SK-N-SH (cell line): ENCODE data around the gene ADK. TPM values are rescaled to one million over a fixed set of nuclear protein-coding genes. Genes with fewer than 3 reads are reported as not detected.

Experiments
- CTCF ChIA-PET: fragments of 300-600, 350-600 bp; formaldehyde crosslinking; extraction: SDS; loops from one replicate; lab custom pipeline; 2021; lab: Yijun Ruan, JAX
- POLR2A ChIA-PET: fragments of 350-600 bp; sonication (Branson Sonifier 250); formaldehyde crosslinking; extraction: SDS; loops from one replicate; lab custom pipeline; 2020; ENCODE audit warnings: antibody characterized with exemption, inconsistent platforms; lab: Yijun Ruan, JAX
- DNase-seq: peaks from one replicate; pipeline ENCODE4 v3.0.0; 2012
- H2AFZ ChIP-seq: fragments of 200-600 bp; sonication (generic); 2 replicates; pipeline ENCODE4 v1.8.1; 2016; ENCODE audit warnings: antibody characterized with exemption, mild to moderate bottlenecking, low read depth
- H3F3A ChIP-seq: fragments of 200-600 bp; sonication (generic); replicated peaks from 2 replicates; pipeline ENCODE3; 2016; ENCODE audit warnings: antibody characterized with exemption, mild to moderate bottlenecking; ENCODE audit not compliant: insufficient read depth
- H3K27ac ChIP-seq, 2 experiments: fragments of 200-500 bp in 1 of 2; fragments of 200-600 bp in 1 of 2; sonication (Bioruptor generic) in 1 of 2; sonication (generic), shearing (Covaris generic) in 1 of 2; 2 replicates each; pipeline versions ENCODE4 v1.5.1 to v1.6.1; 2014 to 2016; ENCODE audit warnings: low read depth in 2 of 2, inconsistent platforms in 1 of 2, low read length in 1 of 2, mild to moderate bottlenecking in 1 of 2, mixed read lengths in 1 of 2
- H3K27me3 ChIP-seq: fragments of 200-600 bp; sonication (generic), shearing (Covaris generic); 2 replicates; pipeline ENCODE4 v1.6.1; 2016; ENCODE audit warnings: mixed run types; ENCODE audit not compliant: insufficient read depth
- H3K36me3 ChIP-seq, 2 experiments: fragments of 200-500 bp in 1 of 2; fragments of 200-600 bp in 1 of 2; sonication (Bioruptor generic) in 1 of 2; sonication (generic) in 1 of 2; replicated peaks in 1 of 2; 2 replicates each; pipeline versions ENCODE3 to v1.5.1; 2014 to 2016; ENCODE audit warnings: low read length in 1 of 2, mild to moderate bottlenecking in 1 of 2; ENCODE audit not compliant: insufficient read depth in 2 of 2, control insufficient read depth in 1 of 2
- H3K4me1 ChIP-seq, 2 experiments: fragments of 200-500 bp in 1 of 2; fragments of 200-600 bp in 1 of 2; sonication (Bioruptor generic) in 1 of 2; sonication (generic), shearing (Covaris generic) in 1 of 2; 2 replicates each; pipeline versions ENCODE4 v1.5.1 to v1.6.1; 2014 to 2016; ENCODE audit warnings: low read depth in 1 of 2, low read length in 1 of 2, mixed run types in 1 of 2; ENCODE audit not compliant: insufficient read depth in 2 of 2, control insufficient read depth in 1 of 2
- H3K4me2 ChIP-seq: fragments of 200-600 bp; sonication (generic), shearing (Covaris generic); 2 replicates; pipeline ENCODE4 v1.6.1; 2017; ENCODE audit warnings: mixed run types
- H3K4me3 ChIP-seq, 2 experiments: fragments of 200-500 bp in 1 of 2; fragments of 200-600 bp in 1 of 2; sonication (Bioruptor generic) in 1 of 2; sonication (generic), shearing (Covaris generic) in 1 of 2; 2 replicates each; pipeline versions ENCODE4 v1.5.1 to v1.8.1; 2014 to 2016; ENCODE audit warnings: low read depth in 2 of 2, inconsistent platforms in 1 of 2, low read length in 1 of 2, mild to moderate bottlenecking in 1 of 2, mixed read lengths in 1 of 2, moderate library complexity in 1 of 2
- H3K79me2 ChIP-seq: fragments of 200-600 bp; sonication (generic); 2 replicates; pipeline ENCODE4 v1.8.1; 2017; ENCODE audit warnings: mild to moderate bottlenecking; ENCODE audit not compliant: insufficient read depth
- H3K9ac ChIP-seq: fragments of 200-600 bp; sonication (generic); 2 replicates; pipeline ENCODE4 v1.6.1; 2017; ENCODE audit warnings: mixed run types
- H3K9me2 ChIP-seq: fragments of 200-600 bp; sonication (generic); 2 replicates; pipeline ENCODE4 v1.6.1; 2017; ENCODE audit warnings: mixed run types
- H3K9me3 ChIP-seq: fragments of 200-600 bp; sonication (generic); 2 replicates; pipeline ENCODE4 v1.6.1; 2017; ENCODE audit warnings: mixed run types, mild to moderate bottlenecking, moderate library complexity
- H4K20me1 ChIP-seq: fragments of 200-600 bp; sonication (generic); 2 replicates; pipeline ENCODE4 v1.6.1; 2017; ENCODE audit warnings: mild to moderate bottlenecking, mixed run types; ENCODE audit not compliant: insufficient read depth
- EP300 ChIP-seq, 2 experiments: IDR thresholded peaks; 2 replicates each; pipeline versions ENCODE4 v1.4.0 to v1.6.1; 2012; ENCODE audit warnings: borderline replicate concordance in 1 of 2, low read depth in 1 of 2, low read length in 1 of 2
- GATA2 ChIP-seq: sonication (generic); formaldehyde crosslinking; IDR thresholded peaks from 2 replicates; pipeline ENCODE4 v1.5.0; 2020; ENCODE audit warnings: mild to moderate bottlenecking, missing genetic modification reagents
- JUND ChIP-seq: IDR thresholded peaks from 2 replicates; pipeline ENCODE4 v1.4.0; 2012
- MEF2A ChIP-seq: IDR thresholded peaks from 2 replicates; pipeline ENCODE4 v1.4.0; 2012; ENCODE audit warnings: low read depth, borderline replicate concordance
- NFIC ChIP-seq: IDR thresholded peaks from 2 replicates; pipeline ENCODE4 v1.4.0; 2012; ENCODE audit warnings: borderline replicate concordance
- RFX5 ChIP-seq: IDR thresholded peaks from 2 replicates; pipeline ENCODE4 v1.6.1; 2012; ENCODE audit warnings: mild to moderate bottlenecking, improper control_type of control experiment, low read length
- SIN3A ChIP-seq: IDR thresholded peaks from 2 replicates; pipeline ENCODE4 v1.6.1; 2012; ENCODE audit warnings: low read depth, mild to moderate bottlenecking, low read length, moderate library complexity, borderline replicate concordance
- SMC3 ChIP-seq: IDR thresholded peaks from 2 replicates; pipeline ENCODE4 v1.6.1; 2012; ENCODE audit warnings: low read depth, low read length, improper control_type of control experiment
- WGBS: methylation state at CpG from one replicate; pipeline ENCODE4 v1.1.6; 2017; ENCODE audit warnings: low lambda C conversion rate; 5-methylcytosine and 5-hydroxymethylcytosine counted together
- polyA plus RNA-seq, 3 experiments: library from polyadenylated mRNA; depleted of rRNA; stranded (reverse); fragments of >200 nt; gene quantifications; 2 replicates each; pipeline ENCODE4 v1.2.3, GENCODE V29; 2012
- TF ChIP-seq, protein P1 (sequence below): IDR thresholded peaks from 2 replicates; pipeline ENCODE4 v1.6.1; 2012; ENCODE audit warnings: mild to moderate bottlenecking, low read depth, low read length, moderate library complexity
- TF ChIP-seq, protein P2 (sequence below): fragments of 150-350 bp; IDR thresholded peaks from 2 replicates; pipeline ENCODE4 v1.6.1; 2017; ENCODE audit warnings: antibody characterized with exemption, low read length, low read depth, borderline replicate concordance
- TF ChIP-seq, protein P3 (sequence below): IDR thresholded peaks from 2 replicates; pipeline ENCODE4 v1.4.0; 2012; ENCODE audit warnings: low read depth, borderline replicate concordance

The ADK gene
- polyA plus RNA-seq, 1 of the 3 experiments (the other 2 are of a cell fraction), result 25.1 TPM

DNA sequence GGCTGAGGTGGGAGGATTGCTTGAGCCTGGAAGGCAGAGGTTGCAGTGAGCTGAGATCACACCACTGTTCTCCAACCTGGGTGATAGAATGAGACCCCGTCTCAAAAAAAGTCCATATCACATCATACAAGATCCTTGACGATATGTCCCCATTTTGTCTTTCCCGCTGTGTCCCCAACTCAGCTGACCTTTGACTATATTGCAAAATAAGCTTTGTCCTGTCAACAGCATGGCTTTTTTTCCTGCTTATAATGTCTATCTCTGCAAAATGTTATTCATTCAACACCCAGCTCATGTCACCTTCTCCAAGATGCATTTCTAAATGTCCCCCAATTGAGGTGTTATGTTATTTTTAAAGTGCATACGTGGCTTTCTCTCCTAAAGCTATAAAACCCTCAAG, 539.4 kb downstream of the ADK start:
- no peak overlapping the region for H3K27ac ChIP-seq
- H3K36me3 ChIP-seq, result peaks cover 0 to 4% of the 10 kb centered on the region in 2 experiments
- no peak overlapping the region for H3K4me3 ChIP-seq
- no peaks in the 10 kb centered on the region for H4K20me1 ChIP-seq
- CTCF ChIA-PET, result interaction anchor here (0.9 kb wide), 2 partner anchors 11 to 22 kb away, joined by 3 read pairs; no protein-coding TSS in a partner anchor
- 92% methylated on average over 4 of the region's 4 CpGs for WGBS
- H3F3A ChIP-seq, result no peaks in the 10 kb centered on the region
- POLR2A ChIA-PET, result no interaction called here
- no peak overlapping the region for H3K4me2 ChIP-seq
- no peak overlapping the region for H3K9ac ChIP-seq
- H3K4me1 ChIP-seq, result peaks cover 0 to 3% of the 10 kb centered on the region in 2 experiments; a peak in 1 of 4 replicates
- DNase-seq, result no peak
- no peaks in the 10 kb centered on the region for H3K9me2 ChIP-seq
- TF ChIP-seq NFIC (no peak), EP300 (IDR thresholded peaks at IDR 0.05; ENCODE audit: borderline replicate concordance in 1 of 2, low read depth in 1 of 2, low read length in 1 of 2) (no peak), MEF2A (no peak), SMC3 (no peak), GATA2 (CRISPR knock-in tag) (no peak), SIN3A (no peak), RFX5 (no peak), JUND (no peak)
- TF ChIP-seq, protein P1, sequence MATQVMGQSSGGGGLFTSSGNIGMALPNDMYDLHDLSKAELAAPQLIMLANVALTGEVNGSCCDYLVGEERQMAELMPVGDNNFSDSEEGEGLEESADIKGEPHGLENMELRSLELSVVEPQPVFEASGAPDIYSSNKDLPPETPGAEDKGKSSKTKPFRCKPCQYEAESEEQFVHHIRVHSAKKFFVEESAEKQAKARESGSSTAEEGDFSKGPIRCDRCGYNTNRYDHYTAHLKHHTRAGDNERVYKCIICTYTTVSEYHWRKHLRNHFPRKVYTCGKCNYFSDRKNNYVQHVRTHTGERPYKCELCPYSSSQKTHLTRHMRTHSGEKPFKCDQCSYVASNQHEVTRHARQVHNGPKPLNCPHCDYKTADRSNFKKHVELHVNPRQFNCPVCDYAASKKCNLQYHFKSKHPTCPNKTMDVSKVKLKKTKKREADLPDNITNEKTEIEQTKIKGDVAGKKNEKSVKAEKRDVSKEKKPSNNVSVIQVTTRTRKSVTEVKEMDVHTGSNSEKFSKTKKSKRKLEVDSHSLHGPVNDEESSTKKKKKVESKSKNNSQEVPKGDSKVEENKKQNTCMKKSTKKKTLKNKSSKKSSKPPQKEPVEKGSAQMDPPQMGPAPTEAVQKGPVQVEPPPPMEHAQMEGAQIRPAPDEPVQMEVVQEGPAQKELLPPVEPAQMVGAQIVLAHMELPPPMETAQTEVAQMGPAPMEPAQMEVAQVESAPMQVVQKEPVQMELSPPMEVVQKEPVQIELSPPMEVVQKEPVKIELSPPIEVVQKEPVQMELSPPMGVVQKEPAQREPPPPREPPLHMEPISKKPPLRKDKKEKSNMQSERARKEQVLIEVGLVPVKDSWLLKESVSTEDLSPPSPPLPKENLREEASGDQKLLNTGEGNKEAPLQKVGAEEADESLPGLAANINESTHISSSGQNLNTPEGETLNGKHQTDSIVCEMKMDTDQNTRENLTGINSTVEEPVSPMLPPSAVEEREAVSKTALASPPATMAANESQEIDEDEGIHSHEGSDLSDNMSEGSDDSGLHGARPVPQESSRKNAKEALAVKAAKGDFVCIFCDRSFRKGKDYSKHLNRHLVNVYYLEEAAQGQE, result no peak
- TF ChIP-seq, protein P2, sequence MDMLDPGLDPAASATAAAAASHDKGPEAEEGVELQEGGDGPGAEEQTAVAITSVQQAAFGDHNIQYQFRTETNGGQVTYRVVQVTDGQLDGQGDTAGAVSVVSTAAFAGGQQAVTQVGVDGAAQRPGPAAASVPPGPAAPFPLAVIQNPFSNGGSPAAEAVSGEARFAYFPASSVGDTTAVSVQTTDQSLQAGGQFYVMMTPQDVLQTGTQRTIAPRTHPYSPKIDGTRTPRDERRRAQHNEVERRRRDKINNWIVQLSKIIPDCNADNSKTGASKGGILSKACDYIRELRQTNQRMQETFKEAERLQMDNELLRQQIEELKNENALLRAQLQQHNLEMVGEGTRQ, result no peak
- TF ChIP-seq, protein P3, sequence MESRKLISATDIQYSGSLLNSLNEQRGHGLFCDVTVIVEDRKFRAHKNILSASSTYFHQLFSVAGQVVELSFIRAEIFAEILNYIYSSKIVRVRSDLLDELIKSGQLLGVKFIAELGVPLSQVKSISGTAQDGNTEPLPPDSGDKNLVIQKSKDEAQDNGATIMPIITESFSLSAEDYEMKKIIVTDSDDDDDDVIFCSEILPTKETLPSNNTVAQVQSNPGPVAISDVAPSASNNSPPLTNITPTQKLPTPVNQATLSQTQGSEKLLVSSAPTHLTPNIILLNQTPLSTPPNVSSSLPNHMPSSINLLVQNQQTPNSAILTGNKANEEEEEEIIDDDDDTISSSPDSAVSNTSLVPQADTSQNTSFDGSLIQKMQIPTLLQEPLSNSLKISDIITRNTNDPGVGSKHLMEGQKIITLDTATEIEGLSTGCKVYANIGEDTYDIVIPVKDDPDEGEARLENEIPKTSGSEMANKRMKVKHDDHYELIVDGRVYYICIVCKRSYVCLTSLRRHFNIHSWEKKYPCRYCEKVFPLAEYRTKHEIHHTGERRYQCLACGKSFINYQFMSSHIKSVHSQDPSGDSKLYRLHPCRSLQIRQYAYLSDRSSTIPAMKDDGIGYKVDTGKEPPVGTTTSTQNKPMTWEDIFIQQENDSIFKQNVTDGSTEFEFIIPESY, result no peak
- H2AFZ ChIP-seq, result no peak overlapping the region
- no peaks in the 10 kb centered on the region for H3K9me3 ChIP-seq
- no peaks in the 10 kb centered on the region for H3K79me2 ChIP-seq
- no peaks in the 10 kb centered on the region for H3K27me3 ChIP-seq
